Cardiac septum (tissue), 1 donor: ENCODE results near the gene RUNDC1. TPM values are rescaled to one million over a fixed set of nuclear protein-coding genes. Genes with fewer than 3 reads are reported as not detected.
"Not testable (repeated sequence)": the region's sequence is repeated elsewhere in the genome, so short reads cannot be mapped to it uniquely, and the experiment has no call there.

Source experiments
- DNase-seq: peaks from one replicate; pipeline ENCODE4 v3.0.0-alpha.2; 2020; ENCODE audit warnings: low spot score
- intact Hi-C: fragments of 100-400 bp; cut with DNase I; formaldehyde crosslinking; loops from one replicate; pipeline ENCODE4 v1.14.0; 2022
- long read RNA-seq: library from polyadenylated mRNA; unstranded; transcript quantifications from one replicate; pipeline ENCODE4 v2.0.0, GENCODE V29; 2021
- total RNA-seq: library from RNA; stranded (reverse); fragmentation: NEBNext Ultra II Directional; extraction: Animal tissue kit (Norgen Biotek cat#: 25700); gene quantifications from one replicate; pipeline ENCODE4 v1.2.1, GENCODE V29; 2021
- donor health status: DM: no; HTN: no; CAD: no.

Gene RUNDC1
- 14.8 TPM for total RNA-seq
- long read RNA-seq, transcript RUNDC1-201 (5 exons, 3,828 nt), result major isoform, 22 of 30 reads
- long read RNA-seq, partial matches to known transcripts, result 5 of 30 reads
- long read RNA-seq, other reads (novel, unspliced or antisense), result 2 of 30 reads

- intact Hi-C loops, result loop anchor here (2.0 kb wide), 2 partner anchors 16 kb away; partner anchors contain the start of gene AARSD1
- DNase-seq, result peak; percentile 97
Observed at GRCh38 chr17:42980274-42980765, at the start of gene RUNDC1. RUNDC1 (plus strand) TSS chr17:42980565; CDS start chr17:42980577, 12 bp downstream.

- intact Hi-C loops, result loop anchor here (1.0 to 10.0 kb wide), 3 partner anchors 95 to 353 kb away; no protein-coding TSS in a partner anchor
- no peak for DNase-seq
Observed at GRCh38 chr17:42937712-42938596, 42.4 kb upstream of the RUNDC1 start.

GRCh38 chr17:42944211-42944610, 36.2 kb upstream of the RUNDC1 start:
- intact Hi-C loops, result loop anchor here (5.0 kb wide), 1 partner anchor 48 kb away; no protein-coding TSS in a partner anchor

GRCh38 chr17:42946812-42947211, 33.6 kb upstream of the RUNDC1 start:
- intact Hi-C loops, result no loop called here

More at GRCh38 chr17:42944211-42944610, 36.2 kb upstream of the RUNDC1 start:
- no peak for DNase-seq

GRCh38 chr17:42950044-42950783, 30.2 kb upstream of the RUNDC1 start:
- DNase-seq, result no peak
- intact Hi-C loops, result no loop called here

More at GRCh38 chr17:42946812-42947211, 33.6 kb upstream of the RUNDC1 start:
- DNase-seq, result no peak

- DNase-seq, result no peak
- intact Hi-C loops, result no loop called here
Observed at GRCh38 chr17:42953669-42954068, 26.7 kb upstream of the RUNDC1 start.

GRCh38 chr17:42964161-42964932, 16.0 kb upstream of the RUNDC1 start, which contains the start of gene AARSD1:
AARSD1 (minus strand) TSS chr17:42964454; CDS start chr17:42964440, 14 bp downstream.
- intact Hi-C loops, result loop anchor here (2.0 to 5.0 kb wide), 2 partner anchors 16 to 33 kb away; partner anchors contain the start of genes PTGES3L, RPL27 and RUNDC1
- DNase-seq, result peak; percentile 95

- intact Hi-C loops, result no loop called here
- no peak for DNase-seq
Observed at GRCh38 chr17:42967925-42968324, 12.4 kb upstream of the RUNDC1 start.

GRCh38 chr17:42969001-42969581, 11.3 kb upstream of the RUNDC1 start:
- intact Hi-C loops, result no loop called here

GRCh38 chr17:42971589-42971988, 8.8 kb upstream of the RUNDC1 start:
- intact Hi-C loops, result no loop called here
- DNase-seq, result no peak

More at GRCh38 chr17:42969001-42969581, 11.3 kb upstream of the RUNDC1 start:
- DNase-seq, result no peak

GRCh38 chr17:42973323-42973722, 7.0 kb upstream of the RUNDC1 start:
- intact Hi-C loops, DNase-seq: not testable (repeated sequence)

- DNase-seq, result no peak
- intact Hi-C loops, result no loop called here
Observed at GRCh38 chr17:42975265-42975664, 5.1 kb upstream of the RUNDC1 start.

GRCh38 chr17:42975701-42976100, 4.7 kb upstream of the RUNDC1 start:
- intact Hi-C loops, DNase-seq: not testable (repeated sequence)

GRCh38 chr17:42979511-42980273, 673 bp upstream of the RUNDC1 start, which contains the start of gene PTGES3L:
PTGES3L (minus strand) TSS chr17:42980080; CDS start chr17:42980053, 27 bp downstream.
- intact Hi-C loops, result loop anchor here (2.0 kb wide), 2 partner anchors 15 to 17 kb away; partner anchors contain the start of gene AARSD1
- peak; percentile 84 for DNase-seq

- peak; percentile 80 for DNase-seq
- intact Hi-C loops, result loop anchor here (2.0 kb wide), 2 partner anchors 16 kb away; partner anchors contain the start of gene AARSD1
Observed at GRCh38 chr17:42980766-42981397, 517 bp downstream of the RUNDC1 start.

GRCh38 chr17:42982266-42982665, 1.9 kb downstream of the RUNDC1 start:
- intact Hi-C loops, result no loop called here
- no peak for DNase-seq

- no peak for DNase-seq
- intact Hi-C loops, result no loop called here
Observed at GRCh38 chr17:42985225-42985624, 4.9 kb downstream of the RUNDC1 start.
